GM10847 (cell line): Measurements from ENCODE around the gene FAM177B.
A peak's percentile ranks its signal among the peaks of the same experiment; 100 is the strongest.

ENCODE experiments used
- POLR2A ChIP-seq: IDR thresholded peaks from 2 replicates; pipeline ENCODE4 v1.6.1; 2011; ENCODE audit not compliant: insufficient read length; ENCODE audit errors: extremely low read depth

The FAM177B gene

GRCh38 chr1:222736972-222737371 is at the start of gene FAM177B:
Gene FAM177B (plus strand): TSS chr1:222737202. CDS start chr1:222746546, 9,344 bp downstream.
- TF ChIP-seq POLR2A, result no peak

- TF ChIP-seq POLR2A, result no peak
Measured at GRCh38 chr1:222691016-222691415, 46.0 kb upstream of the FAM177B start.

- no peak for TF ChIP-seq POLR2A
Measured at GRCh38 chr1:222694927-222695326, 42.1 kb upstream of the FAM177B start.

GRCh38 chr1:222696741-222697140 is 40.3 kb upstream of the FAM177B start:
- TF ChIP-seq POLR2A, result no peak

GRCh38 chr1:222697203-222697602 is 39.8 kb upstream of the FAM177B start:
- TF ChIP-seq POLR2A, result no peak

GRCh38 chr1:222697826-222698225 is 39.2 kb upstream of the FAM177B start:
- no peak for TF ChIP-seq POLR2A

- TF ChIP-seq POLR2A, result no peak
Measured at GRCh38 chr1:222702210-222702609, 34.8 kb upstream of the FAM177B start.

- no peak for TF ChIP-seq POLR2A
Measured at GRCh38 chr1:222704260-222704659, 32.7 kb upstream of the FAM177B start.

- no peak for TF ChIP-seq POLR2A
Measured at GRCh38 chr1:222706815-222707214, 30.2 kb upstream of the FAM177B start.

- no peak for TF ChIP-seq POLR2A
Measured at GRCh38 chr1:222709700-222710153, 27.3 kb upstream of the FAM177B start.

GRCh38 chr1:222711319-222712252 is 25.4 kb upstream of the FAM177B start:
- TF ChIP-seq POLR2A, result no peak

GRCh38 chr1:222712253-222713090 is 24.5 kb upstream of the FAM177B start, which contains the start of the genes AIDA and BROX:
Gene AIDA (minus strand): TSS chr1:222712491. CDS start chr1:222712317, 174 bp downstream.
Gene BROX (plus strand): TSS chr1:222712564. CDS start chr1:222715700, 3,136 bp downstream.
- TF ChIP-seq POLR2A, result peak; percentile 48

- peak; percentile 51 for TF ChIP-seq POLR2A
Measured at GRCh38 chr1:222713091-222713961, 23.7 kb upstream of the FAM177B start.

GRCh38 chr1:222716393-222716792 is 20.6 kb upstream of the FAM177B start:
- TF ChIP-seq POLR2A, result no peak

- TF ChIP-seq POLR2A, result no peak
Measured at GRCh38 chr1:222728746-222729145, 8.3 kb upstream of the FAM177B start.

- TF ChIP-seq POLR2A, result no peak
Measured at GRCh38 chr1:222730866-222731265, 6.1 kb upstream of the FAM177B start.
